GM21529 (cell line): Measurements from ENCODE around the gene ZNF443.
"Not testable (repeated sequence)": the region's sequence is repeated elsewhere in the genome, so short reads cannot be mapped to it uniquely, and the experiment has no call there.

ENCODE experiments used
- ATAC-seq: cut with Tn5 transposase; IDR thresholded peaks from one replicate; pipeline ENCODE4 v1.9.1; 2021; ENCODE audit not compliant: unreplicated experiment

The ZNF443 gene

DNA sequence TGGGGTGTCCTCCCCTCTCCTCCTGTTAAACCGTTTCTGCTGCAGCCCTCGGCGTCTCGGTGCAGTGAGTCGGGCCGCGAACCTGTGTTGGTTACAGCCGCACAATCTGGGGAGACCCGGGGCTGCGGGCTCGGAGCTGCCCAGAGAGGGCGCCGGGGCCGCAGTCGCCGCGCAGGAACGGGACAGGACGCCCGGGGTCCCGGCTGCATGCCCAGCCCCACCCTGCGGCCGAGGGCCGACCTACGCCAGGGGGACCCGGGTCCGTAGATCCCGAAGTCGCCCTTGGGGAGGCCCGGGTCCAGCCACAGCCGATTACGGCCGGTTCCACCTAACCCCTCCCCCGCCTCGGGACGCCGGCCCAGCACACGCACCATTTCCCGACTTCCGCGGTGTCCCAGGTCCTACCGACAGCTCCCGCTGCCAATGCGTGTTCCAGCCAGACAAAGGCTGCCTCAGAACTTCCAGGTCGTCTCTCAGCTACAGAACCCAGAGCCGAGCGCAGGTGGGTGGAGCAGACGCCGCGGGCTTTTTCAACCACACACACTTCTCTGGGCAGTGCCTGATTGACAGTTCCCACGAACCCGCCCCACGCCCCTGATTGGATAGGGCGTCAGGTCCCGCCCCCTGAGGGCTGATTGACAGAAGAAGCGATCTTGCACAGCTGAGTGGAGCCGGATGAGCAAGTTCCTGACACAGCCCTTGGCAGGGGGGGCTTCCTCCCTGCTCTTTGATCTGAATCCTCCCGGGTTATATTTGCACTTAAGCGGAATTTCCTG, at the start of gene ZNF443:
TSS of gene ZNF443 (minus strand) at position 481 of the 776 bp plus-strand sequence. CDS start at position 374, 107 bp downstream.
- peak; percentile 93 for ATAC-seq

DNA sequence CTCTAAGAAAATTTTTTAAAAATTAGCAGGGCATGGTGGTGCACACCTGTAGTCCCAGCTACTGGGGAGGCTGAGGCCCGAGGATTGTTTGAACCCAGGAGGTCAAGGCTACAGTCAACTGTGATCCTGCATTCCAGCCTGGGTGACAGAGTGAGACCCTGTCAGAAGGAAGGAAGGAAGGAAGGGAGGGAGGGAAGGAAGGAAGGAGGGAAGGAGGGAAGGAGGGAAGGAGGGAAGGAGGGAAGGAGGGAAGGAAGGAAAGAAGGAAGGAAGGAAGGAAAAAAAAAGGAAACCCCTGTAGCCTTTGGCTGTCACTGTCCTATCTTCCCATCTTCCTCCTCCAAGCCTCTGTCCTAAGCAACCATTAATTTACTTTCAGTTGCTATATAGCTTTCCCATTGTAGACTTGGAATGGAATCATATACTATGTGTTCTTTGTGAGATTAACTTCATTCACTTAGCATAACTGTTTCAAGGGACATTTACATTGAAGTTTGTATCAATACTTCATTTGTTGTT, 45.5 kb upstream of the ZNF443 start:
- ATAC-seq: not testable (repeated sequence)

DNA sequence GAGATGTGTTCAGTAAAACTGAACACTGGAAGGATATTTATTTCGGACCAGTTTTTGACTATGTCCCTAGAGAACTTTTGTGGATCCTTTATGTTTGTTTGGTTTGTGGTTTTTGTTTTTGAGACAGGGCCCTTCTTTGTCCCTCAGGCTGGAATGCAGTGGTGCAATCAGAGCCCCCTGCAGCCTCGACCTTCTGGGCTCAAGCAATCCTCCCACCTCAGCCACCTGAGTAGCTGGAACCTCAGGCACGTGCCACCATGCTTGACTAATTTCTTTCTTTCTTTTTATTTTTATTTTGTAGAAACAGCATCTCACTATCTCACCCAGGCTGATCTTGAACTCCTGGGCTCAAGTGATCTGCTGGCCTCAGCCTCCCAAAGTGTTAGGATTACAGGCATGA, 44.8 kb upstream of the ZNF443 start:
- no peak for ATAC-seq

DNA sequence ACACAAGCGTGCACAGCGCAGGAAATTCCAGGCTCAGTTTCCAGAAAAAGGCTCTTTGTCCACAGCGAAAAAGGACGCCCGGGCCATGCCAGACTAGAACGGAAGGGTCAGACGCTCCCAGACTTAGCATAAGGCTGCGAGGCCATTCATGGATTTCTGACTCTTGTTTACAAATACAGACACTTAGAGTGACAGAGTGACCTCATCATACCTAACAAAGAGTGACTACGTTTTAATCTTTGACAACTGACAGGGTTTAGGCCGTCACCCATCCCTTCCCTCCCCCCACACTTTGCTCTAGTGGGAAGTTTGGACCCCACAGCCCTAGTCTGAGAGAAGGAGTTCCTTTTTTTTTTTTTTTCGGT, 44.2 kb upstream of the ZNF443 start:
- ATAC-seq: peak; percentile 12

DNA sequence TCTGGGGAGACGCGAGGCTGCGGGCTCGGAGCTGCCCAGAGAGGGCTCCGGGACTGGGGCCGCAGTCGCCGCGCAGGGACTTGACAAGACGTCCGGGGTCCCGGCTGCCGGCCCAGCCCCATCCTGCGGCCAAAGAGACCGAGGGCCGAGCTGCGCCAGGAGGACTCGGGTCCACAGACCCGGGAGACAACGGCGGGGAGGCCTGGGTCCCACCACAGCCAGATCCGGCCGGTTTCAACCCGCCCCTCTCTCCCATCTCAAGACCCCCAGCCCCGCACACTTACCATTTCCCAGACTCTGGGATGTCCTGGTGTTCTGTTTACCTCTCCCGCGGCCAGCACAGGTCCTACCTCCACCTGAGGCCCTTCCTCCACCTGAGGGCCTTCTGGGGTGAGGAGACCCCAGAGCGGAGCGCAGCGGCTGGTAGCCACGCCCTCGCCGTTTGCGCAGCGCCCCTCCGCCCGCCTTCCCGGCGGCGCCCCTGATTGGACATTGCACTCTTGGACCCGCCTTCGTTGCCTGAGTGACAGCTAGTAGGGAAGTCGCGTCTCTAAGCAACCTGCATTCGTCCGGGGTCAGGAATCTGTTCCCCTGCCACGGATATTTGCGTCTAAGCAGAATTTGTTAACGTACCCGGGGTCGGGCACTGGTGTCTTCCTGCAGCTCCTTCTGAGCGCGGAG, 43.7 kb upstream of the ZNF443 start, which contains the start of gene ZNF709:
TSS of gene ZNF709 (minus strand) at position 446 of the 681 bp plus-strand sequence. CDS start at position 287, 159 bp downstream.
- peak; percentile 96 for ATAC-seq

DNA sequence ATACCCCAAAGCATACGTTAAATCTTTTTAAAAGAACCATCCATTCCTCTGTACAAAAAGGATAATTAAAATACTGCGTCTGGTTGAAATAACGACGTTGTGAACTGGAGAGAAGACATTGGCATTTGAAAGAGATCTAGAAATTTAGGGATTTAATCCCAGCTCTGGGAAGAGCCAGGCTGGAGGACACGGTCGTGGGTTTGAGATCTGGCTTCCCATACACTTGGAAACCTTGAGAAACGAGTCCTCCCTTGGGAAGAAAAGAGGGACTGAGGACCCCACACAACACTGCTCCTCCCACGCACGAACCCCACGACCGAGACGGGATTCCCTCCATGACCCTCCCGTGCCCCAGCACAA, 43.2 kb upstream of the ZNF443 start:
- ATAC-seq: no peak

DNA sequence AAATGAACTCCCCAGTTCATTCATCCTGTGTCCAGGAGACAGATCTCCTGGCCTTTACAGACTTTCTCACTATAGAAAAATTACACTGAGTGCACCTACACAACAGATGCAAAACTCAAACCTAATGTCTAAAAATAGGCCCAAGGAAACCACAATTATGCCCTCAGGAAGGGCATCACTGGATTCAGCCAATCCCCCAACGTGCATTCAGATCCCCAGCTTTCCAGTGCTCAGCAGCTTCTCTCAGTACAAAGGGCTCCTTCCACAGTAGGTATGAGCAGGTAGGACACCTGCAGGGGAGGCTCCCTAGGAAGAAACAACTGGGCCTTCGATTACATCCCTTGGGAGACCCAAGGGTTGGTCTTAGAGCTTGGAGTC, 41.7 kb upstream of the ZNF443 start:
- no peak for ATAC-seq

DNA sequence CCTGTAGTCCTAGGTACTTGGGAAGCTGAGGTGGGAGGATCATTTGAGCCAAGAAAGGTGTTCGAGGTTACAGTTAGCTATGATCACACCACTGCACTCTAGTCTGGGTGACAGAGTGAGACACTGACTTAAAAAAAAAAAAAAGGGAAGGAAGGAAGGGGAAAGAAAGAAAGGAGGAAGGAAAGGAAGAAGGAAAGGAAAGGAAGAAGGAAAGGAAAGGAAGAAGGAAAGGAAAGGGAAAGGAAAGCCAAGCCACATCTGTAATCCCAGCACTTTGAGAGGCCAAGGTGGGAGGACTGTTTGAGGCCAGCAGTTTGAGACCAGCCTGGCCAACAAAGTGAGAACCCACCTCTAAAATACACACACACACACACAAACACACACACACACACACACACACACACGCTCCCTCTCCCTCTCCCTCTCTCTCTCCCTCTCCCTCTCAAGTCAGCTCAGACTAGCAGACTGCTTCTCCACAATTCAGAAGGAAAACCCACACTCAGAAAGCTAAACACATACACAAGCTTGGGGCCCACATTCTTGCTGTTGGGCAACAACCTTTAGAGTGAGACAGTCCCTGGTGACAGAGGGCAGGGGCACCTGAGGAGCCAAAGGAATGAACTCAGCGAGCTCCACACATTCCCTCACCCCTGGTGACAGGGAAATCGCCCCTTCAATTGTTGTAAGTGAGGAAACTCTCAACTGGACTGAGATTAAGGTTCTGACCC, 41.1 kb upstream of the ZNF443 start:
- ATAC-seq: no peak

DNA sequence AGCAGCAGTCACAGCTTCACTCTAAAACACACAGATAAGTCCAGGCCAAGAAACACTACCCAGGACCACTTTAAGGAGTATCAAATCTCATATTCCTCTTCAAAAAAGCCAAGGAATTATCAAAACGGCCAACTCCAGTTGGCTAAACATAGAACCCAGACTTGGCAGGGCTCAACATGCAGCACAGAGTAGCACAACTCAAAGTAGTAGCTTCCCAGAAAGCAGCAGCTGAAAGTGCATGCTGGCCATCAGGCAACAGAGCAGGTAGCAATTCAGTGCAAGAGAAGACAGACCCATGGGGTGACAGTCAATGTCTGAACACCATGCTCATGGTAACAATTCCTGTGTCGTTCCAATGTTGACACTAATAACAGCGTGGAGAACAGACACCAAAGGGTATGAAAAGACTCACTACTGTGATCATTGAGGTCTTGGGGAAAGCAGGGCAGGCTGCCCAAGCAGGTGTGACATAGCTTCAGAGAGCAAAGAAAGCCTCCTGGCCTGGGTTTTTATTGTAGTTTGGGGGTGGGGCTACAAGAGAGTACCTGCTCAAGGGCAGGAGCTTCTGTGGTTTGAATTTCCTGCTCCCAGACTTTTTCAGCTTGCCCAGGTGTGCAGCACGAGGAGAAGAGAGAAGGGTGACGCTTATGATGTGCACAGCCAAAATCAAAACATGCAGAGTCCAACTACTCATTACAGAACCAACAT, 37.6 kb upstream of the ZNF443 start:
- ATAC-seq: no peak

DNA sequence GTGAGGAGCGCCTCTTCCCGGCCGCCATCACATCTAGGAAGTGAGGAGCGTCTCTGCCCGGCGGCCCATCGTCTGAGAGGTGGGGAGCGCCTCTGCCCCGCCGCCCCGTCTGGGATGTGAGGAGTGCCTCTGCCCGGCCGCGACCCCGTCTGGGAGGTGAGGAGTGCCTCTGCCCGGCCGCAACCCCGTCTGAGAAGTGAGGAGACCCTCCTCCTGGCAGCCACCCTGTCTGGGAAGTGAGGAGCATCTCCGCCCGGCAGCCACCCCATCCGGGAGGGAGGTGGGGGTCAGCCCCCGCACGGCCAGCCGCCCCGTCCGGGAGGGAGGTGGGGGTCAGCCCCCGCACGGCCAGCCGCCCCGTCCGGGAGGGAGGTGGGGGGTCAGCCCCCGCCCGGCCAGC, 26.8 kb upstream of the ZNF443 start:
- not testable (repeated sequence) for ATAC-seq

DNA sequence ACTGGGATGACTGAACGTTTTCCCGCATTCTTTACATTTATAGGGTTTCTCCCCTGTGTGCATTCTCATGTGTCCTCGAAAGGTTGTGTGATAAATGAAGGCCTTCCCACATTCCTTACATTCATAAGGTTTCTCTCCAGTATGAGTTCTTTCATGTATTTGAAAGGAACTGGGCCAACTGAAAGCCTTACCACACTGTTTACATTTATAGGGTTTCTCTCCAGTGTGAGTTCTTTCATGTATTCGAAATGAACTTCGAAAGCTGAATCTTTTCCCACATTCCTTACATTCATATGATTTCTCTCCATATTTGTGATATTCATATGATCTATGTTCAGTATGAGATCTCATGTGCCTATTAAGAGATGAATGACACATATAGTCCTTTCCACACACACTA, 24.4 kb upstream of the ZNF443 start:
- no peak for ATAC-seq

DNA sequence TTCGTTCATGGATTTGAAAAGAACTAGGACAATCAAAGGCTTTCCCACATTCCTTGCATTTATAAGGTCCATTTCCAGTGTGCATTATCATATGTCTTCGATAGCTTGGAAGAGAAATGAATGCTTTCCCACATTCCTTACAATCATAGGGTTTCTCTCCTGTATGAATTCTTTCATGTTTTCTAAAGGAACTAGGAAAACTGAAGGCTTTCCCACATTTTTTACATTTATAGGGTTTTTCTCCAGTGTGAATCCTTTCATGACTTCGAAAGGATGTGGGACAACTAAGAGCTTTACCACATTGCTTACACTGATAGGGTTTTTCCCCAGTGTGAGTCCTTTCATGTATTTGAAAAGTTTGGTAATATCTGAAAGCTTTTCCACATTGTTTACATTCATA, 23.9 kb upstream of the ZNF443 start:
- no peak for ATAC-seq

DNA sequence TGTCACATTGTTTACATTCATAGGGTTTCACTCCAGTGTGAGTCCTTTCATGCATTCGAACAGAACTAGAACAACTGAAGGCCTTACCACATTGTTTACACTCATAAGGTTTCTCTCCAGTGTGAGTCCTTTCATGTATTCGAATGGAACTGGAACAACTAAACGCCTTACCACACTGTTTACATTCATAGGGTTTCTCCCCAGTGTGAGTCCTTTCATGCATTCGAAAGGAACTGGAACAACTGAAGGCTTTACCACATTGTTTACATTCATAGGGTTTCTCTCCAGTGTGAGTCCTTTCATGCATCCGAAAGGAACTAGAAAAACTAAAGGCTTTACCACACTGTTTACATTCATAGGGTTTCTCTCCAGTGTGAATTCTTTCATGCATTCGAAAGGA, 23.3 kb upstream of the ZNF443 start:
- not testable (repeated sequence) for ATAC-seq

DNA sequence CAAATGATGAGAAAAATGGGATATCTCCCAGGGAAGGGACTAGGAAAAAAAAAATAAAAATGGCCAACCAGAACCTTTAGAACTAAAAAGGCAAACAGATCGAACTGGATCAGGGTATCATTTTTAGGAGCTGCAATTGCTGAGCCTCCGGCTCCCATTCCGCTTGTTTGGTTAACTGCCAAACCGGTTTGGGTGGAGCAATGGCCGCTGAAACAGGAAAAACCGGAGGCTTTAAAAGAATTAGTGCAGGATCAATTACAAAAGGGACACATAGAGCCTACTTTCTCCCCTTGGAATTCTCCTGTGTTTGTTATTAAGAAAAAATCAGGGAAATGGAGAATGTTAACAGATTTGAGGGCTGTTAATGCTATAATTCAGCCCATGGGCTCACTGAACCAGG, 12.7 kb upstream of the ZNF443 start:
- ATAC-seq: no peak

DNA sequence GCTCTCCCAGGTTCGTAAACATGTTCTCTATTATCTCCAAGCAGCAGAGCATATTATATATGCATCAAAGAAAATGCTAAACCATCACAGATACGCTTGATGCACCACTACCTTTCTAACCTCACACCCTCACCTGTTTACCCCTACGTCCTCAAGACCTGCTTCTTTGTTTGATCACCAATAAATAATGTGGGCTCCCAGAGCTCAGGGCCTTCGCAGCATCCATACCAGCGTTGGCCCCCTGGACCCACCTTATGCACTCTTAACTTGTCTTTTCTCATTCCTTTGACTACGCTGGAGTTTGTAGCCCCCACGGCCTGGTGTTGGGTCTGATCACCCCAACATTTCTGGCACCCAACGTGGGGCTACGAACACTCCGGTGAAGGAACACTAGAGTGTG, 10.0 kb upstream of the ZNF443 start:
- ATAC-seq: no peak

DNA sequence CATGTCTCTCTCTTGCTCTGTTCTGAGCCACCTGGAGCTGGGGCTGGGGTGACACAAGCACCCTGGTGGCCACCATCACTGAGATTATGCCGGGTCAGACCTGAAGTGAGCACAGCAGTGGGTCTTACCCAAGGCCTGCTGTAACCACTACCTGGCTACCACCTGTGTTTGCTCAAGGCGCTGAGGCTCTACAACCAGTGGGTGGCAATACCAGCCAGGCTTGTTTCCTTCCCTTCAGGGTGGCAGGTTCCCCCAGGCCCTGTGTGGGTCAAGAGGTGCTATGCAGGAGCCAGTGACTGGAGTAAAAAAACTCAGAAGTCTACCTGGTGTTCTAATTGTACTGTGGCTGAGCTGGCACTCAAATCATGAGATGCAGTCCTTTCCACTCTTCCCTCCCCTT, 8.0 kb upstream of the ZNF443 start:
- ATAC-seq: no peak

DNA sequence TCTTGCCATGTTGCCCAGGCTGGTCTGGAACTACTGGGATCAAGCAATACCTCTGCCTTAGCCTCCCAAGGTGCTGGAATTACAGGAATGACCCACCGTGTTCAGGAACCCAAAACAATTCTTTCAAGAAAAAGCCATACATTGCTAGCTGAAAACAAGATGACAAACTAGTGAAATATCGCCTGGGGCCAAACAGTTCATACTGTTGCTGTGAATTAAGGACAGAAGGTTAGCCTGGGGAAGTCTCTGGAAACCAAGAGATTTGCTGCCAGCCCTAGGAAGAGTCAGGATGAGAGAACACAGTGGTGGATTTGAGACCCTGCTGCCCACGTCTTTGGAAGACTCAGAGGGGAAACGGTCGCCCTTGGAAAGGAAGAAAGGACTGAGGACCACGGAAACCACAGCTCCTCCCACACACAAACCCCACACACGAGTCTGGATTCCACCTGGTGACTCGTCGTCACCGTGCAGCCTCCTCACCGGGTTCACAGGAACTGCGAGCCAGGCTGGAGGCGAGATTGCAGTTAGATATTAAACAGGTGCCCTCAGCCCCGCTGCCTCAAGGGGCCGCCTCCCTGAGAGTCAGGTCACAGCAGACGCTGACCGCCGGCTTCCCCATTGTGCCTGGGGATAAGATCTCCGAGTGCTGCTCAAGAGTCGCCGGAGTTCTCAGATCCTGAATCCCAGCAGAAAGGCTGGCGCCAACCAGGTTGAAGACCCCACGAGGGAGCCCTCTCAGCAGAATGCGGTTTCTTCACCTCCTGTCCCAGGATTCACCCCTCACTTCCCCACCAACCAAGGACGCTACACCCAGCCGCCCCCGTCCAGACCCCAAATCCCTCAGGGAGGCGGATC, 908 bp downstream of the ZNF443 start:
- not testable (repeated sequence) for ATAC-seq

DNA sequence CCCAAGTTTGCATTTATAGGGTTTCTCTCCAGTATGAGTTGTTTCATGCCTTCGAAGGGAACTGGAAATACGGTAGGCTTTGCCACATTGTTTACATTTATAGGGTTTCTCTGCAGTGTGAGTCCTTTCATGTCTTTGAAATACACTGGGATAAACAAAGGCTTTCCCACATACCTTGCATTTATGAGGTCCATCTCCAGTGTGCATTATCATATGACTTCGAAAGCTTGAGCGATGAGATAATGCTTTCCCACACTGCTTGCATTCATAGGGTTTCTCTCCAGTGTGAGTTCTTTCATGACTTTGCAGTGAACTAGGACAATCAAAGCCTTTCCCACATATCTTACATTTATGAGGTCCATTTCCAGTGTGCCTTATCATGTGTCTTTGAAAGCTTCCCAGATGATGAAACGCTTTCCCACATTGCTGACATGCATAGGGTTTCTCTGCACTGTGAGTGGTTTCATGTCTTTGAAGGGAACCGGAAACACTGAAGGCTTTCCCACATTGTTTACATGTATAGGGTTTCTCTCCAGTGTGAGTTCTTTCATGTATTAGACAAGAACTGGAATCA, 10.0 kb downstream of the ZNF443 start:
- ATAC-seq: not testable (repeated sequence)

DNA sequence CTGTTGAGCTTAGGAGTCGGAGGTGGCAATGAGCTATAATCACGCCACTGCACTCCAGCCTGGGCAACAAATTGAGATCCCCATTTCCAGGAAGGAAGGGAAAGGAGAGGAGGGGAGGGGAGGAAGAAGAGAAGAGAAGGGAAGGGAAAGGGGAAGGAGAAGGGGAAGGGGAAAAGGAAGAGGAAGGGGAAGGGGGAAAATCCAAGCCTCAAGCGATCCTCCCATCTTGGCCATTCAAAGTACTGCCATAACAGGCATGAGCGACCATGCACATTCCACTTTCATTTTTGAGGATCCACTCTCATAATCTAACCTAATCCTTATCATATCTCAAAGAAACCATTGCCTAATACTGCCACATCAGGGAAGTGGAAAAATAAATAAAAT, 14.9 kb downstream of the ZNF443 start:
- ATAC-seq: no peak
